NCI-H2171 (cell line): ENCODE measurements around the gene TCERG1L.
"Not testable (repeated sequence)": the region's sequence is repeated elsewhere in the genome, so short reads cannot be mapped to it uniquely, and the experiment has no call there.

Source experiments
- DNase-seq: peaks from one replicate; lab custom pipeline; 2025; lab: John Stamatoyannopoulos, UW

TCERG1L gene

GRCh38 chr10:131165092-131165491 is 146.4 kb downstream of the TCERG1L start:
- no peak for DNase-seq

- no peak for DNase-seq
Measured at GRCh38 chr10:131162866-131163843, 148.4 kb downstream of the TCERG1L start.

- DNase-seq, result no peak
Measured at GRCh38 chr10:131162211-131162610, 149.3 kb downstream of the TCERG1L start.

GRCh38 chr10:131161087-131161486 is 150.4 kb downstream of the TCERG1L start:
- no peak for DNase-seq

GRCh38 chr10:131160219-131160875 is 151.2 kb downstream of the TCERG1L start:
- no peak for DNase-seq

GRCh38 chr10:131159771-131160170 is 151.8 kb downstream of the TCERG1L start:
- DNase-seq, result peak; percentile 19

GRCh38 chr10:131158695-131159094 is 152.8 kb downstream of the TCERG1L start:
- no peak for DNase-seq

- no peak for DNase-seq
Measured at GRCh38 chr10:131157899-131158298, 153.6 kb downstream of the TCERG1L start.

GRCh38 chr10:131155876-131156230 is 155.7 kb downstream of the TCERG1L start:
- DNase-seq, result no peak

GRCh38 chr10:131155218-131155875 is 156.2 kb downstream of the TCERG1L start:
- no peak for DNase-seq

GRCh38 chr10:131154306-131155025 is 157.1 kb downstream of the TCERG1L start:
- no peak for DNase-seq

- not testable (repeated sequence) for DNase-seq
Measured at GRCh38 chr10:131152456-131152855, 159.1 kb downstream of the TCERG1L start.

- DNase-seq, result no peak
Measured at GRCh38 chr10:131150126-131150525, 161.4 kb downstream of the TCERG1L start.

- DNase-seq, result no peak
Measured at GRCh38 chr10:131149586-131149985, 161.9 kb downstream of the TCERG1L start.

- DNase-seq, result no peak
Measured at GRCh38 chr10:131149111-131149510, 162.4 kb downstream of the TCERG1L start.

- no peak for DNase-seq
Measured at GRCh38 chr10:131148270-131148669, 163.3 kb downstream of the TCERG1L start.

- no peak for DNase-seq
Measured at GRCh38 chr10:131147301-131147975, 164.1 kb downstream of the TCERG1L start.

GRCh38 chr10:131146790-131147189 is 164.7 kb downstream of the TCERG1L start:
- DNase-seq, result no peak

- DNase-seq, result no peak
Measured at GRCh38 chr10:131145756-131146155, 165.8 kb downstream of the TCERG1L start.

- DNase-seq, result no peak
Measured at GRCh38 chr10:131144711-131145375, 166.7 kb downstream of the TCERG1L start.

- DNase-seq, result no peak
Measured at GRCh38 chr10:131144196-131144595, 167.3 kb downstream of the TCERG1L start.
